ENCODE data around the gene RAB1A.
"Not testable (repeated sequence)": the region's sequence is repeated elsewhere in the genome, so short reads cannot be mapped to it uniquely, and the experiment has no call there.

RAB1A gene

GRCh38 chr2:65129826-65130663 lies at the start of gene RAB1A:
Gene RAB1A, minus strand, starts transcription at chr2:65130106. Its CDS starts 191 bp downstream, at chr2:65129915.
- DNase-seq (ENCODE audit: low read depth) = peak; percentile 99

GRCh38 chr2:65177751-65178442 lies 48.0 kb upstream of the RAB1A start:
- no peak for DNase-seq (ENCODE audit: low read depth)

DNA sequence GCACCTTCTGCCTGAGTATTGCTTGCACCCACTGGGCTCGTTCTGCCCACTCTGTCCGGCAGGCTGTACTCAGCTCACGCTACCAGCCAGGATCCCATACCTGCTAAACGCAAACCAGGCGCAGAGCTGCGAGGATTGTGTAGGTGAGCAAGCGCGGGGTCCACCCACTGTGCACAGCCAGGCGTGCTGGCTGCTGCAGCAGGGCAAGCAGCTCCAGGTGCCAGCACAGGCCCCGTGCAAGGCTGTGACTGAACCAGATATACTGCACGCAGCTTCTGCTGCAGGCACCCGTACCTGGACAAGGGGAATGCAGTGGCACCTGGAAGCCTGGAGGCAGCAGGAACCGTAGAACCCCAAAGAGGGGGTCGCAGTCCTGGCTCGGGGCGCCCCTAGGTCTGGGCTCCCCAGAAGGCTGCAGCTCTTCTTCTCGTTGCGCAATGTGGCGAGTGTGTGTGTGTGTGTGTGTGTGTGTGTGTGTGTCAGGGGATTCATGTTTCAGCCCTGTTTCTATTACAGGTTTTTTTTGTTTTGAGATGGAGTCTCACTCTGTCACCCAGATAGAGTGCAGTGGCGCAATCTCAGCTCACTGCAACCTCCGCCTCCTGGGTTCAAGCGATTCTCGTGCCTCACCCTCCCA lies 46.1 kb upstream of the RAB1A start:
- no peak for DNase-seq (ENCODE audit: low read depth)

- DNase-seq (ENCODE audit: low read depth) = not testable (repeated sequence)
Measured at GRCh38 chr2:65174031-65174430, 44.1 kb upstream of the RAB1A start.

DNA sequence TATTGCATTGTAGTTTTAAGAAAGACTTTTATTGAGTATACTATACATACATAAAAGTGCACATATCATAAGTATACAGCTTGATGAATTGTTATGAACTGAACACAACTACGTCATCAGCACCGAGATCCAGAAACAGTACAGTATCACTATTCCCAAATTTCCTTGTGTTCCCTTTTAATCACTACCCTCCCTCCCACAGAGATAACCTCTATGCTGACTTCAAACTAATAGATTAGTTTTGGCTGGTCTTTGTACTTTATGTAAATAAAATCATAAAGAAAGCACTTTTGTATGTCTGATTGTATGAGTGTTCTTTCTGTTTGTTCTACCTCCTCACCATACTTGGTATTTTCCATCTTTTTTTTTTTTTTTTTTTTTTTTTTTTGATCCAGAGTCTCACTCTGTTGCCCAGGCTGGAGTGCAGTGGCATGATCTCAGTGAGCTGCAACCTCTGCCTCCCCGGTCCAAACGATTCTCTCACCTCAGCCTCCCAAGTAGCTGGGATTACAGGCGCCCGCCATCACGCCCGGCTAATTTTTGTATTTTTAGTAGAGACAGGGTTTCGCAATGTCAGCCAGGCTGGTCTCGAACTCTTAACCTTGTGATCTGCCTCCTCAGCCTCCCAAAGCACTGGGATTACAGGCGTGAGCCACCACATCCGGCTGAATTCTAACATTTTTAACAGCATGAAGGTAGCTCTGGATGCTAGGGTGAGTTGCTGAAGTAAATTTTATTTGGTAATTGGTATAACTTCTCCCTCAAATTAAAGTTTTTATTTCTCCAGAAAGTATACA lies 43.3 kb upstream of the RAB1A start:
- no peak for DNase-seq (ENCODE audit: low read depth)

GRCh38 chr2:65170611-65171477 lies 40.9 kb upstream of the RAB1A start:
- not testable (repeated sequence) for DNase-seq (ENCODE audit: low read depth)

GRCh38 chr2:65169760-65170136 lies 39.8 kb upstream of the RAB1A start:
- DNase-seq (ENCODE audit: low read depth) = no peak

DNA sequence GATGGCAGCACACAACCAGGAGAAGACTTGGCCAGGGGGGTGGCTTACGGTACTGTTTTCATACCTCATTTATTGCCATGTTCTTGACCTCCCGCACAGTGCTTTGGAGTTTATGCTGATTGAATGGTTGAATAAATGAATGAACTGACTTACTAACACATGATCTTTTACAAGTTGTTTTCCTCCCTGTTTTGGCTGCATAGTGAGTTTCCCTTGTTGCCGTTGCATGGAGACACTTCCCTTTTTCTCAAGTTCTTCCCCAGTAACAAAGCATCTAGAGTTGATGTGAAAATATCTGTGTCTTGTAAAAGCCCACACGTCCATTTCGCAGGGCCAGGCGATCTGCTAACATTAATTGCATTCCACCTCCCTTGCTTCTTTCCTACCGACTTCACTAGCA lies 35.7 kb upstream of the RAB1A start:
- DNase-seq (ENCODE audit: low read depth) = no peak

- DNase-seq (ENCODE audit: low read depth) = no peak
Measured at GRCh38 chr2:65164426-65164891, 34.6 kb upstream of the RAB1A start.

- no peak for DNase-seq (ENCODE audit: low read depth)
Measured at GRCh38 chr2:65161551-65162100, 31.7 kb upstream of the RAB1A start.

- no peak for DNase-seq (ENCODE audit: low read depth)
Measured at GRCh38 chr2:65159906-65160305, 30.0 kb upstream of the RAB1A start.

GRCh38 chr2:65159261-65159660 lies 29.4 kb upstream of the RAB1A start:
- DNase-seq (ENCODE audit: low read depth) = no peak

- DNase-seq (ENCODE audit: low read depth) = no peak
Measured at GRCh38 chr2:65158557-65158956, 28.7 kb upstream of the RAB1A start.

DNA sequence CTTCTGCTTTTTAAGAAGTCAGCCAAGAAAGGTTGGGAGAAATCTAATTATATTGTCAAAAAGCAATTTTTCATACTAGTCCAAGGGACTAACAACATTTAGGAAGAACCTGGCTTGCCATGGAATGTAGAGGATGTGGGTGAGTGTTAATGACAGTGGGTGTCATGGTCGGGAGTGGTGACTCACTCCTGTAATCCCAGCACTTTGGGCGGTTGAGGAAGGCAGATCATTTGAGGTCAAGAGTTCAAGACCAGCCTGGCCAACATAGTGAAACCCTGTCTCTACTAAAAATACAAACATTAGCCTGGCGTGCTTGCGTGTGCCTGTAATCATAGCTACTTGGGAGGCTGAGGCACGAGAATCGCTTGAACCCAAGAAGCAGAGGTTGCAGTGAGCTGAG lies 27.9 kb upstream of the RAB1A start:
- DNase-seq (ENCODE audit: low read depth) = not testable (repeated sequence)

- no peak for DNase-seq (ENCODE audit: low read depth)
Measured at GRCh38 chr2:65156041-65156440, 26.1 kb upstream of the RAB1A start.

DNA sequence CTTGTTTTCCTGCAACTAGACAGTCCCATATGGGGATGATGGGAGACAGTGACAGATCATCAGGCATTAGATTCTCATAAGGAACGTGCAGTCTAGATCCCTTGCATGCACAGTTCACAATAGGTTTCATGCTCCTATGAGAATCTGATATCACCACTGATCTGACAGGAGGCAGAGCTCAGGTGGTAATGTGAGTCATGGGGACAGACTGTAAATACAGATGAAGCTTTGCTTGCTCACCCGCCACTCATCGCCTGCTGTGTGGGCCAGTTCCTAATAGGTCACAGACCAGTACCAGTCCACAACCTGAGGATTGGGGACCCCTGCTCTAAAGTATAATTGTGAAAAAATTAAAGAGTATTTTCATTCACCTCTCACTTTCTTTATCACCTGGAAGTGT lies 23.6 kb upstream of the RAB1A start:
- no peak for DNase-seq (ENCODE audit: low read depth)

GRCh38 chr2:65146078-65146477 lies 16.2 kb upstream of the RAB1A start:
- no peak for DNase-seq (ENCODE audit: low read depth)

GRCh38 chr2:65144571-65144970 lies 14.7 kb upstream of the RAB1A start:
- no peak for DNase-seq (ENCODE audit: low read depth)

GRCh38 chr2:65142515-65142914 lies 12.6 kb upstream of the RAB1A start:
- DNase-seq (ENCODE audit: low read depth) = no peak

DNA sequence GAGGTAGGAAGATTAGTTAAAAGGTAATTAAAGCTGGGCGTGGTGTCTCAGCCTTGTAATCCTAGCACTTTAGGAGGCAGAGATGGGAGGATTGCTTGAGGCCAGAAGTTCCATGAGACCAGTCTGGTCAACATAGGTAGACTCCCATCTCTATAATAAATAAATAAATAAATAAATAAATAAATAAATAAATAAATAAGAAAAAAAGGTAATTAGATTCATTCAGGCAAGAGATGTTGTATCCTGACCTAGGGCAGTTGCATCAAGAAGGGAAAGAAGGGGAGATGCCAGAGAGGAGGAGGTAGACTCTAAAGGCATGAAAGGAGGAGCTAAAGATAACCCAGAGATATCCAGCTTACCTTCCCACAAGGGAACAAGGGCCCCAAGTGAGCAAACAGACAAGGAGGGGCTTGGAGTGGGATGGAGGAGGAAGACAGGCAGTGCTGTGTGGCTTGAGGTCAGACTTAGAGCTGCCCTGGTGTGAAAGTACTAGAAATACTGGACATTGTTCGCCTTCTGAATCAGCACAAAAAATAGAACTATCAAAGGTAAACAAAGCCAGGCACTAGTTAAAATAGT lies 7.4 kb upstream of the RAB1A start:
- DNase-seq (ENCODE audit: low read depth) = no peak

Measured in GM04504 (cell line).